ENCODE results near the gene CDC42SE1. TPM values are rescaled to one million over a fixed set of nuclear protein-coding genes. Genes with fewer than 3 reads are reported as not detected.

Gene CDC42SE1
- total and polyA plus RNA-seq, 9 of the 15 experiments (the other 6 are each of a cell fraction or from before 2014, with no cell fraction given): 78.1 to 189 (median 114) TPM

- no peak for TF ChIP-seq REST (IDR thresholded peaks at IDR 0.05; ENCODE audit: borderline replicate concordance)
- TF ChIP-seq REST (CRISPR knock-in tag; IDR thresholded peaks at IDR 0.05; ENCODE audit: low read depth): peak; percentile 56; the same call in 1 of the 2 replicates
- TF ChIP-seq WHSC1 (IDR thresholded peaks at IDR 0.05; ENCODE audit: low read length): no peak
- no peak for TF ChIP-seq FIP1L1 (IDR thresholded peaks at IDR 0.05; ENCODE audit: low read depth, low read length, poor library complexity, severe bottlenecking)
- no peak for TF ChIP-seq ZNF41 (CRISPR knock-in tag; conservative IDR thresholded peaks at IDR 0.05)
- peak; percentile 73; the same call in 1 of the 2 replicates for TF ChIP-seq CREB1 (IDR thresholded peaks at IDR 0.05)
- TF ChIP-seq CREB1 (CRISPR knock-in tag; IDR thresholded peaks at IDR 0.05): peak; percentile 83
- no peak for TF ChIP-seq RBM14 (IDR thresholded peaks at IDR 0.05; ENCODE audit: borderline replicate concordance, insufficient read depth, low read depth, low read length)
- TF ChIP-seq PHB (CRISPR knock-in tag; IDR thresholded peaks at IDR 0.05): no peak
- TF ChIP-seq GABPB2 (CRISPR knock-in tag; conservative IDR thresholded peaks at IDR 0.05): no peak
- TF ChIP-seq CBX5 (IDR thresholded peaks at IDR 0.05; ENCODE audit: borderline replicate concordance, low read depth): no peak
- TF ChIP-seq ZBTB5 (IDR thresholded peaks at IDR 0.05): no peak
- TF ChIP-seq ZC3H4 (CRISPR knock-in tag; IDR thresholded peaks at IDR 0.05; ENCODE audit: borderline replicate concordance): no peak; the same call in 1 of the 2 replicates
- TF ChIP-seq BRF1 (IDR thresholded peaks at IDR 0.05; ENCODE audit: borderline replicate concordance, extremely low read depth, insufficient read length): no peak
- TF ChIP-seq KHSRP (IDR thresholded peaks at IDR 0.05): no peak
- peak; percentile 62; the same call in 1 of the 2 replicates for TF ChIP-seq RFX5 (IDR thresholded peaks at IDR 0.05; ENCODE audit: low read depth, low read length)
- no peak for TF ChIP-seq SRSF7 (optimal IDR thresholded peaks at IDR 0.05; ENCODE audit: low read depth, low read length)
- TF ChIP-seq TARDBP (IDR thresholded peaks at IDR 0.05): no peak
- TF ChIP-seq ZNF444 (CRISPR knock-in tag; IDR thresholded peaks at IDR 0.05): no peak
These were observed 50.9 kb downstream of the CDC42SE1 start, which contains the start of gene PRUNE1 (continued) for GRCh38 chr1:151008244-151009205.

Data from K562 (cell line).